SIG-M5 treated with dmso at 0.1 percent for 504 hours (cell line): ENCODE results near the gene WDR48.
A peak's percentile ranks its signal among the peaks of the same experiment; 100 is the strongest.

Source experiments
- DNase-seq: peaks from one replicate; lab custom pipeline; 2025; ENCODE audit not compliant: unreplicated experiment; lab: John Stamatoyannopoulos, UW

The WDR48 gene

DNA sequence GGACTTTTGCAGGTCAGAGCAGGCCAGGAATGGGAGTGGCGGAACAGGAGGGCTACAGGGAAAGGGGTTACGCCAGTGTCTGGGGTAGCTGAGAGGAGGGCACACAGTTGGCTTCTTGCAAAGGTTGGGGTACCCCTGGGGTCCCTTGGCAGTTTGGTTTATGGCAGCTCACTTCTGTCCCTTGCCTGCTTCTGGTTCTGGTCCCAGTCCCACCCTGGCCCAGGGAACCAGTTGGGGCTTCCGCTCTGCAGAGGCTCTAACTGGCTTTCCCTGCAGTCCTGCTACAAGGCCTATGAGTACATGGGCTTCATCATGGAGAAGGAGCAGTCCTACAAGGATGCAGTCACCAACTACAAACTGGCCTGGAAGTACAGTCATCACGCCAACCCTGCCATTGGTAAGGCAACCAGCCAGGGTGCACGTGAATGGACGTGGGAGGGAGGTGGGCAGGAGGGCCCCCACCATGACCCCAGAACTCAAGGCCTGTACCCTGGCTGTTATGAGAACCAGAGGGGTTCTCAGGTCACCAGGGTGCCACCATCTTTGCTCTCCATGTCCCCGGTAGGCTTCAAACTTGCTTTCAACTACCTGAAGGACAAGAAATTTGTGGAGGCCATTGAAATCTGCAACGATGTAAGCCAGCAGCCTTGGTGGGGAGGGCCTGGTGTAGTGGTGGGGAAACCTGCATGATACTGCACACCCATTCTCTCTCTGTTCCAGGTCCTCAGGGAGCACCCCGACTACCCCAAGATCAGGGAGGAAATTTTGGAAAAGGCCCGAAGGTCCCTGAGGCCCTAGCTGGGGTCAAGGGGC lies 86.4 kb downstream of the WDR48 start:
- no peak for DNase-seq

GRCh38 chr3:39138804-39139415 lies 87.1 kb downstream of the WDR48 start:
- no peak for DNase-seq

GRCh38 chr3:39139442-39139841 lies 87.6 kb downstream of the WDR48 start:
- DNase-seq = no peak

- DNase-seq = no peak
Measured at GRCh38 chr3:39140341-39140971, 88.6 kb downstream of the WDR48 start.

- DNase-seq = peak; percentile 47
Measured at GRCh38 chr3:39141171-39141995, 89.6 kb downstream of the WDR48 start.

DNA sequence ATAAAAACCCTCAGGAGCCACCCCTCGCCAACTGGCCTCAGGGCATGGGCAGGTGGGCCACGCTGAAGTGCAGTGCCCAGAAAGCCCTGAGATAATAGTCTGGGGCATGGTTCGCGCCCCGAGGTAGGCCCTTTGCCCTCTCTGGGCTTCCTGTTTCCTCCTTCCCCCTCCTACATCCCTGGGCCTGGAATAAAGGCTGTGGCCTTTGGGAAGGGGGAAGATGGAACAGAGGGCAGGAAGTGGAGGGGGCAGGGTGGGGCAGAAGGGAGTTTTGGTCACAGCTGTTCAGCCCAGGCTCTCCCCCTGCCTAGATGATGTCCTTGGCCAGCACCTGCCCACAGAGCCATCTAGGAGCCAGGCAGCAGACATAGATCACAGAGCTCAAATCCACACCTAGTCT lies 90.3 kb downstream of the WDR48 start:
- no peak for DNase-seq

- no peak for DNase-seq
Measured at GRCh38 chr3:39143051-39143885, 91.5 kb downstream of the WDR48 start.

GRCh38 chr3:39144095-39144747 lies 92.4 kb downstream of the WDR48 start:
- DNase-seq = no peak

DNA sequence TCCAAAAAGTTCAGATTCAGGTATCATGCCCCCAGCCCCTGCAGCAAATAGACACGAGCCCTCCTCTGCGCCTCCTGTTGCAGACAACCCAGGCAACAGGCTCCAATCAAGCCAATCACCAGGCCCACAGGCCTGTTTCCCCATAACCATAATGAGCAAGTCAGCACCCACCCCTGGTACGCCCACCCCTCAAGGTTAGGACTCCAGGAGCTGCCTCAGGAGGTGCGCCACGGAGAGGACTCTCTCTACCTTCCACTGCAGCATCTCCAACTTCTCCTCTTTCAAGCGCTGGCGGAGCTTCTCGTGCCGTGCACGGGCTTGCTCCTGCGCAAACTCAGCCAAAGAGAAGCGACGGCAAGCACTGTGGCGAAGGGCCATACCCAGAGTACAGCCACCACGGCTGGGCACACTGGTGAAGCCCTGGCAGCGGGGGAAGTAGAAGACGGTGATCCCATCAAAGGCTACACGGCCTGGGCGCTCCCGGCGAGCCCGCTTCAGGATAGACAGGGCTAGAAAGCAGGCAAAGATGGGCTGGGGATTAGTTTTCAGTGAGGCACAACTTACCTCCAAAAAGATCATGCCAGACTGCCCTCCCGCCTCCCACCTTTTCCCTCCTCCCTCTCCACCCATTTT lies 93.0 kb downstream of the WDR48 start:
- DNase-seq = no peak

DNA sequence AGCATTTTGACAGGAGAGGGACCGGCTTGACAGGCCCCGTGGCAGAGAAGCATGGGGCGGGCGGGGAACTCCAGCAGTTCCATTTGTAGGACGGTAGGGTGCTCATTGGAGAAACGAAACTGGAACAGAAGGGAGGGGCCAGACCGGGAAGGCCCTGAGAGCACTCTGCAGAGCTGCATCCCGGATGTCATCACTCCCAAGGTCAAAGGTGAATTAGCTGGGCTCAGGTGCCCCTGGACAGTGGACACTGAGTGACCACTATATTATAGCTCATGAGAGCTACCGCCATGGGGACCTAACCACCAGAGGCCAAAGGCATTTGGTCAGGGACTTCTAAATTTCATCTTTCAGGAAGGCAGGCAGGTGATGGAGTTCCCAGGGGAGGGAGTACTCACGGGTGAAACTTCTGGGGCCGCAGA lies 94.3 kb downstream of the WDR48 start:
- peak; percentile 85 for DNase-seq
